Fibroblast of the conjunctiva (primary cell): Measurements from ENCODE around the gene GPSM1.

Experiments used
- DNase-seq: peaks from one replicate; pipeline ENCODE4 v3.0.0-alpha.2; 2010; ENCODE audit warnings: low read depth

GPSM1 gene

DNA sequence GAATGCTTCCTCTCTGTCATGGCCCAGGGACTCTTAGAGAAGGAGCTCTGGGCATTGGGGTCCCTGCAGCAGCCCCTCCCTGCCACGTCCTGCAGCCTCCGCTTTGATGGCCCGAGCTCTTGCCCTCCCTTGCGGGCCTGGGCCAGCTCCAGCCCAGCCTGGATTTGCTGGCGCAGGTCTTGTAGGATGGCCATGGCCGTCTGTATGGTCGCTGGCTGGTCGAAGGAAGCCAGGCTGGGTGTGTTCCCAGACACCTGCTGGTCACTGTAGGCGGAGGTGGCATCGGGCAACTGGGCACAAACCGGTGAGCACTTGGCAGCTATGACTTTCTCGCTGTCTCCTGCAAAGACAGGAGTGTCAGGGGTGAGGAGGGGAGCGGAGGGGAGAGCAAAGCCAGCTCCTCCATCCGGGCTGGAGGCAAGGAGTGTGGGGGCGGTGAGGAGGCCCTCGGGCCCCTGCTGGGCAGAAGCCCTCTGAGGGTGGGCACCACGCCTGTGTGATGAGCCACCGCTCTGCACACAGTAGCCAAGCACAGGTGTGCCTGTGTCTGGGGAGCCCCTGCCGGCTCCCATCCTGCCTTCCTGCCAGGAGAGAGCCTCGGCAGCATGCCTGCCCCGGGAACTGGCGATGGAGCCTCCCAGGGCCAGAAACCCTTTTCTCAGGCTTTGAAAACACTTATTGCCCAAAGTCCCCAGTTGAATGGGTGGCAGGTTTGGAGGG, 35.9 kb upstream of the GPSM1 start:
- DNase-seq: no peak

DNA sequence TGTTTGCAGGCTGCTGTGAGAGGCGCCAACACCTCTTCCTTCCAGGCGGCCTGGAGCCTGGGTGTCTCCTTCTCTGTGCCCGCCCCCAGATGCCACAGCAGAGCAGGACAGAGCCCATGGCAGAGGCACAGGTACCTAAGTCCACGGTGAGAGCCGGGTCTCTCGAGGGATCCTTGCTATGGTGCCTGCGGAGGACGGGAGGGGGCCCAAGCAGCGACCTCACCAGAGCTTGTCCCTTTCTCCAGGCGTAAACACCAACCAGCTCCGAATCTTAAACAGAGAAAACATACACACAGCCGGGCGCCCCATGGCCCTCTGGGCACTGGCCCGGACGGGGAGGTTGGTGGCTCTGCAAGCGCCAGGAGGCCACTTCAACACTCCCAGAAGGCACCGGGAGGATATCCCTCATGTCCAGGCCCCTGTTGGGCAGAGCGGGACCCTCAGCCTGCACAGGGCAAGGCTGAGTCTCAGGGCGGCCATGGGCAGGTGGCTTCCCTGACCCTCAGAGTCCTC, 35.3 kb upstream of the GPSM1 start:
- DNase-seq: no peak

DNA sequence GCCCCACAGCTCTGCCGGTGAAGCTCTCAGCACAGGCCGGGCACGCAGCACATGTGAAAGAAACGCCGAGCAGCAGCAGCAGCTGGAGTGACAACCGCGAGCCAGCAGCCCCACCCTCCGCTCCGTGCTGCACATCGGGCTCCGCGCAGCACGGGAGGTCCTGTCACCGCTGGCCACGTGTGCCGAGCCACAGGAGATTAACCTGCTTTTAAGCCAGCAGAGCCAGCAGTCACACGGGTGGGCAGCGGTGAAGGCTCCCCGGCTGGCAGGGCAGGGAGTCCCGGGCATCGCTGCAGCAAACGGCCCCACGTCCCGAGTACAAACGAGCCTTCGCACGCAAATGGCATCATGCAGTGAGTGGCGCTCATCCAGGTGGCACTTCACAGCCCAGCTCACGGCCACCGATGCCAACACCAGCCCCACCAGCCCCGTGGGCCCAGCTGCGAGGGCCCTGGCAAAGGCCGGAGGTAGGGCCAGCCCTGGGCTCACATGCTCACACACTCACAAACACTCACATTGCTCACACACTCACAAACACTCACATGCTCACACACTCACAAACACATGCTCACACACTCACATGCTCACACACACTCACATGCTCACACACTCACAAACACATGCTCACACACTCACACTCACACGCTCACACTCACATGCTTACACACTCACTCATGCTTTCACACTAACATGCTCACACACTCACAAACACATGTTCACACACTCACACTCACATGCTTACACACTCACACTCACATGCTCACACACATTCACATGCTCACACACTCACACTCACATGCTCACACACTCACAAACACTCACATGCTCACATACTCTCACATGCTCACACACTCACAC, 34.5 kb upstream of the GPSM1 start:
- DNase-seq: no peak

- DNase-seq: no peak
Observed at GRCh38 chr9:136293476-136294077, 33.8 kb upstream of the GPSM1 start.

- no peak for DNase-seq
Observed at GRCh38 chr9:136294437-136294836, 32.9 kb upstream of the GPSM1 start.

DNA sequence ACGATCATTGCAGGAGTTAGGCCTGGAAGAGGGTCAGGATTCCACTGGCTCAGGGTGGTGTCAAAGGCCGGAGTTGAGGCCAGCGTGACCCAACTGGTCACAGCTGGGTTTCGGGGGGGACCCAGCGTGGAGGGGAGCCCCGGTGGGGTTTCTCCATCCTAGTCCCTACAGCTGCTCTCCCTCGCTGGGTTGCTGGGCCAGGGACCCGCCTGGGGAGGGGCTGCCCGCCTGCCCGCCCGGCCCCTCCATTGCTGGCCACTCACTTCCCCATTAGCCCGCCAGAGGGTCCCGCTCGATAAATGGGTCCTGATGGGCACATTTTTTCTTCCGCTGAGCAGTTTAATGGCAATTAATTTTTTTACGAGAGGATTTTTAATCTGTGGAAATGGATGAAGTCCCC, 32.3 kb upstream of the GPSM1 start:
- DNase-seq: no peak

DNA sequence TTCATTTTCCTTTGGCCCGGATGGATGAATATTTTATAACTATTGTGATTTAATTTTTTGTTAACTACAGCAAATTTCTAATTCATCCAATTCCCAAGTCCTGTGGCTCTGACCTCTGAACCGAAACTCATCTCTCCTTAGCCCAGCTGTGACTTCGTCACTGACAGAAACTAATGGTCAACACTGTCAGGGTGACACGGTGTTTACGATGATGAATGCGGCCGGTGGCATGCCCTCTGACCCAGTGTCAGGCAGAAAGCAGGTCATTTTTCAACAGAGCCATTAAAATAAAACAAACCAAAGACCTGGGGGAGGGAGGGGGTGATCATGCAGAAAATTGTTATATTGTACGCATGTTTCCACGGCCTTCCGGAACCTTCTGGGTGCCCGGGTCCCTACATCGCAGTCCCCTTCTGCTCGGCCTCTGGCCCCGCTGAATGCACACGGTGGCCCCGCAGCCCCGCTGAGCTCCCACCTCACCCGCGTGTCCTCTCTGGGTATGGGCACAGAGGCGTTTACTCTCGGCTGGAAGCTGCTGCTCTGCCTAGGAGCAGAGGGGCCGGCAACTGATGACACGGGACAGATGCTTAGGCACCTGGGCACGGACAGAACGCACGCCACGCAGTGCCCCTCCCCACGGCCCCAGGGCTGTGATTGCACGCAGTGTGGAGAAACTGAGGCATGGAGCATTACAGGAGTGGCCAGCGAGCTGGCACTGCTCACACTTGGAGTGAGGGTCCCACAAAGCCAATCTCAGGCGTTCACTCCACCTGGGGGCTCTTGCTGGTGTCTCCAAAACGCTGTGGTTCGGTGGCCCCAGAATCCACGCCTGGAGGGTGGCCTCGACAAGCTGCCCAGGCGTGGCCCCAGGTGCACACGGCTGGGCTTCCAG, 31.6 kb upstream of the GPSM1 start:
- no peak for DNase-seq

- no peak for DNase-seq
Observed at GRCh38 chr9:136296434-136297015, 30.8 kb upstream of the GPSM1 start.

GRCh38 chr9:136297016-136297691, 30.2 kb upstream of the GPSM1 start:
- DNase-seq: no peak

DNA sequence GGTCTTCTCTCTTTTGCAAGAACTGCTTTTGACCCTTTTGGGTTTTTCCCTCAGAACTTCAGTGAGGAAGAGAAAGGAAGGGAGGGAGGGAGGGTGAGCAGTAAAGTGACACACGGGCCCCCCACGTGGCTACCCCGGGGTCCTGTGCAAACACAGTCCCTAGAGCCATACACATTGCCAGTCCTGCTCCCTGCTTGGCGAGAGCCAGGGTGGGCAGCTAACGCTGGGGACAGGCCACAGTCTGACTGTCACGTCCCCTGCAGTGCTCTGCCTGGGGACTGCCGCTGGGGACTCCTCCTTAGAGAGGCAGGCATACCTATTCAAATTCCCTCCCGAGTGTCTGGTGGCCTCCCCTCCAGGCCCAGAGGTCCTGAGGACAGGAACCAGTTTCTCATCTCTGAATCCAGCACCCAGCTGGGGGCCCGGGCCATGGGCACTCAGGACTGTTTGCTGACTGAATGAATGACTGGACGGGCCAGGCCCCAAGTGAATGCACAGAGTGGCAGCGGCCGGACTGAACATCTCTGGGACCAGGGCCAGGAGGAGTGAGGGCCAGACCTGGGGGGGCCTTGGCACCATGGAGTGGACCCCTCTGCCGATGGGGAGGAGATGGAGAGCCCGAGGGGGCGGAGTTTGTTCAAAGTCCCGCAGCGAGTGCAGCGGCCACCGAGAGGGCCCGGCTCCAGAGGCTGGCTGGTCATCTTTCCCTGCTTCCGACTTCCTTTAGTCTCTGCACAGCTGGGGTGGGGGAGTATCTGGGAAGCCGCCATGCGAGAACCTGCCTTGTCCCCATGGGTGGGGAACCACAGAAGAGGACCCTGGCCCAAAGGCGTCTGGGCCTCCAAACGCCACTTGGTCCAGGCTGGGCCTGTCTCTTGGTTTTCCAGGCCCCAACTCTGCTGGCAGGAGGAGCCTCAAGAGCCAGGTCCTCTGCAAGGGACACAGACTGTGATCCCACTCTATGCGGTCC, 29.3 kb upstream of the GPSM1 start:
- DNase-seq: no peak

GRCh38 chr9:136299116-136299515, 28.2 kb upstream of the GPSM1 start:
- no peak for DNase-seq

GRCh38 chr9:136299541-136299940, 27.8 kb upstream of the GPSM1 start:
- DNase-seq: no peak

GRCh38 chr9:136300016-136300545, 27.3 kb upstream of the GPSM1 start:
- DNase-seq: no peak

GRCh38 chr9:136300866-136301265, 26.5 kb upstream of the GPSM1 start:
- DNase-seq: no peak

DNA sequence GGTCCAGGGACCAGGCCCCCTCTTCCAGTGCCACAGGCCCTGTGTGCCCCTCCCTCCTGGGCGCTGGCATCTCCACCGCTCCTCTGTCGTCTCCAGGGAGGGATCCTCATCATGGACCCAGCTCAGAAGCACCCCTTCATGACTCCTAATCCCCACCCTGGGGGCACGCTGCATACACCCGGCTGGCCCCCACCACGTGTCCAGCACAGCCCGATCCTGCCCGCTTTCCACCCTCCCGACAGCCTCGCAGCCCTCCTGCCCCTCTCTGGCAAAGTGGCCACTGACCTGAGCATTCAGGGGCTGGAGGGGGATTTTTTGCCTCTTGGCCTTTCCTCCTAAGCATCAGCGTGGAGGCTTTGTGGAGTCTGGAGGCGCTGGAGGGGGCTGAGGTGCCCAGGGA, 24.8 kb upstream of the GPSM1 start:
- no peak for DNase-seq

GRCh38 chr9:136303066-136303824, 24.1 kb upstream of the GPSM1 start:
- no peak for DNase-seq

GRCh38 chr9:136303825-136304416, 23.4 kb upstream of the GPSM1 start, which contains the start of gene CCDC187:
Gene CCDC187, minus strand, starts transcription at chr9:136304094. Its CDS starts 264 bp downstream, at chr9:136303830.
- DNase-seq: no peak

- DNase-seq: no peak
Observed at GRCh38 chr9:136304456-136304855, 22.9 kb upstream of the GPSM1 start.
